NT2/D1 (cell line): ENCODE results near the gene SESTD1.

Experiments used
- SUZ12 ChIP-seq: IDR thresholded peaks from 2 replicates; pipeline ENCODE4 v1.6.1; 2011; ENCODE audit not compliant: insufficient read length, insufficient read depth; ENCODE audit errors: extremely low read depth
- YY1 ChIP-seq: IDR thresholded peaks from 2 replicates; pipeline ENCODE4 v1.6.1; 2011; ENCODE audit not compliant: insufficient read length, insufficient read depth

DNA sequence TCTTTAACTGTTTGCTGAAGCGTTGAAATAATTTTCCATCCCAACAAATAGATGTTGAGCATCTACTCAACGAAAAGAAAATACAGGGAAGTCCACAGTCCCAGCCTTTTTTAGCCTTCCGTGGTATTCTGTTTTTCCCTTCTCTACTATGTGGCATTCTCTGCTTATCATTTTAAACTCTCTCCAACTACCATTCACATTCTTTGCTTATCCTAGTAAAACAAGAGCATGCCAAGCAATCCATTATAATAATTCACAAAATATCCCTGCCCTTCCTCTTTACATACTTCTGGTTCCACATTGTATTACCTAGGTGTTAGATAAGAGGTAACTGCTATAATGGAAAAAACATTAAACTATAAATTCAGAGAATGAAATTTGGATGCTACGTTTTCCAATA is 1.6 kb upstream of the SESTD1 start:
- TF ChIP-seq YY1 (no peak), SUZ12 (no peak)
